Fibroblast of the aortic adventitia (primary cell): ENCODE results near the gene GSKIP. TPM values are rescaled to one million over a fixed set of nuclear protein-coding genes. Genes with fewer than 3 reads are reported as not detected.
A peak's percentile ranks its signal among the peaks of the same experiment; 100 is the strongest.

ENCODE experiments used
- DNase-seq: peaks from one replicate; pipeline ENCODE4 v3.0.0-alpha.2; 2010; ENCODE audit warnings: low read depth
- H3K4me3 ChIP-seq: 2 replicates; pipeline ENCODE4 v1.5.1; 2011; ENCODE audit warnings: low read depth, mild to moderate bottlenecking, control low read depth, low read length, moderate library complexity
- total RNA-seq: library from RNA; depleted of rRNA; stranded (reverse); fragments of >200 nt; gene quantifications from 2 replicates; pipeline ENCODE4 v1.2.3, GENCODE V29; 2012; ENCODE audit warnings: low replicate concordance
- TF ChIP-seq, protein P1 (sequence below): IDR thresholded peaks from 2 replicates; pipeline ENCODE4 v1.5.1; 2011; ENCODE audit warnings: mild to moderate bottlenecking, low read length, control low read depth, inconsistent platforms; ENCODE audit not compliant: insufficient read depth

The GSKIP gene
- total RNA-seq, 1 donor = 33.9 TPM

DNA sequence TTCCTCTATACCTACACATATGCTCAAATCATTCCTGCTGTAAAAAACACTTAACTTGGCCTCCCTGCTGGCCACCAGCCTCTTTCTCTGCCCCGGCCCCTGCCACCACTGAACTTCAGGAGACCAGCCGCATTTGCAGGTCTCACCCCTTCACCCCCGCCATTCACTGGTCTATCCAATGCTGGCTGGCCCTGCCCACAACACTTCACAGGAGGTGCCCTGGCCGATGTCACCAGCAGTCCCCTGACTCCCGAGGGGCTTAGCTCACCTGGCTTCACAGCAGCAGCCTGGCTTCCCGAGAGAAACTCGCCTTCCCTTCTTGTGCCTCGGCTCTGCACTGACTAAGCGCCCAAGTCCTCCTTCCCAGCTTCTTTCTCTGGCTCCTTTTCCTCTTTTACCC, 36.1 kb downstream of the GSKIP start:
- no peak overlapping the region for H3K4me3 ChIP-seq
- DNase-seq = no peak
- TF ChIP-seq, protein P1, sequence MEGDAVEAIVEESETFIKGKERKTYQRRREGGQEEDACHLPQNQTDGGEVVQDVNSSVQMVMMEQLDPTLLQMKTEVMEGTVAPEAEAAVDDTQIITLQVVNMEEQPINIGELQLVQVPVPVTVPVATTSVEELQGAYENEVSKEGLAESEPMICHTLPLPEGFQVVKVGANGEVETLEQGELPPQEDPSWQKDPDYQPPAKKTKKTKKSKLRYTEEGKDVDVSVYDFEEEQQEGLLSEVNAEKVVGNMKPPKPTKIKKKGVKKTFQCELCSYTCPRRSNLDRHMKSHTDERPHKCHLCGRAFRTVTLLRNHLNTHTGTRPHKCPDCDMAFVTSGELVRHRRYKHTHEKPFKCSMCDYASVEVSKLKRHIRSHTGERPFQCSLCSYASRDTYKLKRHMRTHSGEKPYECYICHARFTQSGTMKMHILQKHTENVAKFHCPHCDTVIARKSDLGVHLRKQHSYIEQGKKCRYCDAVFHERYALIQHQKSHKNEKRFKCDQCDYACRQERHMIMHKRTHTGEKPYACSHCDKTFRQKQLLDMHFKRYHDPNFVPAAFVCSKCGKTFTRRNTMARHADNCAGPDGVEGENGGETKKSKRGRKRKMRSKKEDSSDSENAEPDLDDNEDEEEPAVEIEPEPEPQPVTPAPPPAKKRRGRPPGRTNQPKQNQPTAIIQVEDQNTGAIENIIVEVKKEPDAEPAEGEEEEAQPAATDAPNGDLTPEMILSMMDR = no peak

DNA sequence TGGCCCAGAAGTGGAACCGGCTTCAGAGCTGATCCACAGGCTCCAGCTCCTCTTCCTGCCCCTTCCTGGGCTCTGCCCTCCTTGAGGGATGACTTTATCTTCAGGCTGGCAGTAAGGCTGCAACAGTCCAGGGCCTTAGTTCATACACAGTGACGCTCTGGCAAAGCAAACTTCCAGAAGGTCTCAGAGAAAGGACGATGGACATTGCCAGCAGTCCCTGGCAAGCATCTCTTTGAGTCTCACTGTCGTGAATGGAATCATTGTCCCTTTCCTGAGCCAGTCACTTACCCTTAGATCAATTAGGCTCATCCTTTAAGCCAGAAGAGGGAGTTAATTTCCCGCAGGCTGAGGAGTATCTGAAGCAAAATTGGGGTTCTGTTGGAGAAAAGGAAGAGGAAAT, 37.2 kb downstream of the GSKIP start:
- TF ChIP-seq, protein P1 = no peak
- DNase-seq = no peak

GRCh38 chr14:96403409-96403808, 40.1 kb downstream of the GSKIP start:
- TF ChIP-seq, protein P1 = no peak
- no peak for DNase-seq
- no peak overlapping the region for H3K4me3 ChIP-seq

More for the DNA sequence above, 37.2 kb downstream of the GSKIP start:
- no peak overlapping the region for H3K4me3 ChIP-seq

DNA sequence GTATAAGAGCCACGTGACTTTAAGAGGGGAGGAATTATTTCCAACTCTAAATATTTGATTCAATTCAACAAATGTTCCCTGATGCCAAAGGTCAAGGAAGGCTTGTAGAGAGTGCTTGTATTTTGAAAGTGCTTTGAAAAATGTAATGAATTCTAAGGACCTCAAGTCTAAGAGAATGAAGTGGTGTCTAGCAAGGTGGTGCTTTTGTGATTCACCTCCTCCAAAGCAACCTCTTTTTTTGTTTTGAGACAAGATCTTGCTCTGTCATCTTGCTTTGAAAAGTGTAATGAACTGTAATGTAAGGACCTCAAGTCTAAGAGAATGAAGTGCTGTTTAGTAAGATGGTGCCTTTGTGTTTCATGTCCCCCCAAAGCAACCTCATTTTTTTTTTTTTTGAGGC, 42.4 kb downstream of the GSKIP start:
- TF ChIP-seq, protein P1 = no peak
- no peak overlapping the region for H3K4me3 ChIP-seq
- no peak for DNase-seq

- TF ChIP-seq, protein P1 = no peak
- H3K4me3 ChIP-seq = no peak overlapping the region
- DNase-seq = no peak
Measured at GRCh38 chr14:96407935-96408570, 44.7 kb downstream of the GSKIP start.

DNA sequence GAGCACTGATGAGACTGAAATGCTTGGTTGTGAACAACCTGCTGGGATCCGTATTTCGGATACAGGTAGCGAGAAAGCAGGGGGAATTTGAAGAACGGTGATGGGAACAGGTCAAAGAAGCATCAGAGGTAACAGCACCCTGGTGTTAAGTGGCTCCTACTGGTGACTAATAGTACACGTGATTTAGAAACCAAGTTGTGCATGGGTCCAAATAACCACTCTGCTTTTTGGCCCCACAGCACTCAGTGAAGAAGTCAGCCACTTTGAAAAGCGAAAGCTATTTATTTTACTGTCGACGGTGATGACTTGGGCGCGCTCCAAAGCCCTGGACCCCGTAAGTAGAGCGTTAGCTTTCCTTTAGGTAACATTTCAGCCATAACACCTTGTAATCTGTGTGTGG, 45.3 kb downstream of the GSKIP start:
- no peak for DNase-seq
- no peak overlapping the region for H3K4me3 ChIP-seq
- TF ChIP-seq, protein P1 = no peak

DNA sequence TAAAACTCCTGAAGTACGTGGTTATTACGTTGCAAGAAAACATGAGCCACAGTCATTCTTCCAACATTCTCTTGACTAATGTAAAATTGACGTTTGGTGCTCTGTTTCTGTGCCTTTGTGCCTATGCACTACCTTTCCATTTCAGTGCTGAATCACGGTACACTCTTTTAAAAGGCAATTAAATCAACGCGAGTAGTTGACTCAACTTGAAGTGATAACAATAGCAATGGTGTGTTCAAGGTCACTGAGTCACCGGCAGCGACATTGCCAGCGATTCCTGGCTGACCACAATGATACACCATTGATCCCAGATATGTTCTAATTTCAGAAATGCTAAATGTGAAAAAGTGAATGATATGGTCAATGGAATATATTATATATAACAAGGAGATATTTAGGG, 46.4 kb downstream of the GSKIP start:
- H3K4me3 ChIP-seq = no peak overlapping the region
- TF ChIP-seq, protein P1 = no peak
- DNase-seq = peak; percentile 15
